Nephron progenitor cell (in vitro differentiated cells): ENCODE results near the gene SETD9.

ENCODE experiments used
- DNase-seq: peaks from one replicate; pipeline ENCODE4 v3.0.0; 2021
- H3K27ac Mint-ChIP-seq: 2 replicates; pipeline ENCODE4 v1.8.0; 2021; ENCODE audit warnings: mild to moderate bottlenecking, moderate library complexity, mixed read lengths
- H3K27me3 Mint-ChIP-seq: 2 replicates; pipeline ENCODE4 v1.8.0; 2021; ENCODE audit warnings: mild to moderate bottlenecking, low read depth, mixed read lengths; ENCODE audit not compliant: poor library complexity
- H3K36me3 Mint-ChIP-seq: 2 replicates; pipeline ENCODE4 v1.8.0; 2021; ENCODE audit warnings: low read depth, mixed read lengths
- H3K4me1 Mint-ChIP-seq: 2 replicates; pipeline ENCODE4 v1.8.0; 2021; ENCODE audit warnings: mixed read lengths
- H3K4me3 Mint-ChIP-seq: 2 replicates; pipeline ENCODE4 v1.8.0; 2021; ENCODE audit warnings: mild to moderate bottlenecking, moderate library complexity, mixed read lengths
- H3K9me3 Mint-ChIP-seq: 2 replicates; pipeline ENCODE4 v1.8.0; 2021; ENCODE audit warnings: mild to moderate bottlenecking, moderate library complexity, mixed read lengths
- CTCF ChIP-seq: fragments of 200-600 bp; sonication (generic); IDR thresholded peaks from 2 replicates; pipeline ENCODE4 v1.5.0; 2021; ENCODE audit warnings: antibody characterized with exemption

Gene SETD9

GRCh38 chr5:56941981-56942380 lies 32.6 kb downstream of the SETD9 start:
- H3K36me3 Mint-ChIP-seq: peaks cover 86% of the 10 kb centered on the region
- peak overlapping the region; percentile 24 for H3K27ac Mint-ChIP-seq
- H3K4me1 Mint-ChIP-seq: no peaks in the 10 kb centered on the region
- no peak for TF ChIP-seq CTCF
- no peaks in the 10 kb centered on the region for H3K27me3 Mint-ChIP-seq
- H3K4me3 Mint-ChIP-seq: no peak overlapping the region
- no peak for DNase-seq
- H3K9me3 Mint-ChIP-seq: no peaks in the 10 kb centered on the region

- no peaks in the 10 kb centered on the region for H3K9me3 Mint-ChIP-seq
- no peak for DNase-seq
- no peaks in the 10 kb centered on the region for H3K27me3 Mint-ChIP-seq
- H3K36me3 Mint-ChIP-seq: peaks cover 51% of the 10 kb centered on the region
- H3K4me1 Mint-ChIP-seq: peaks cover 26% of the 10 kb centered on the region
- H3K4me3 Mint-ChIP-seq: no peak overlapping the region
- TF ChIP-seq CTCF: no peak
- no peak overlapping the region for H3K27ac Mint-ChIP-seq
Observed at GRCh38 chr5:56947052-56947451, 37.7 kb downstream of the SETD9 start.

- Mint-ChIP-seq H3K27me3 (peaks cover 17% of the 10 kb centered on the region), H3K27ac (peak overlapping the region; percentile 99), H3K9me3 (no peaks in the 10 kb centered on the region), H3K4me3 (peak overlapping the region; percentile 92), H3K4me1 (peaks cover 32% of the 10 kb centered on the region), H3K36me3 (peaks cover 22% of the 10 kb centered on the region)
- TF ChIP-seq CTCF: no peak
- peak; percentile 64 for DNase-seq
Observed at GRCh38 chr5:56950626-56951125, 41.3 kb downstream of the SETD9 start.

GRCh38 chr5:56951126-56951945 lies 41.9 kb downstream of the SETD9 start:
- DNase-seq: peak; percentile 79
- peaks cover 15% of the 10 kb centered on the region for H3K36me3 Mint-ChIP-seq
- H3K9me3 Mint-ChIP-seq: no peaks in the 10 kb centered on the region
- H3K4me3 Mint-ChIP-seq: peak overlapping the region; percentile 92
- peaks cover 32% of the 10 kb centered on the region for H3K4me1 Mint-ChIP-seq
- H3K27ac Mint-ChIP-seq: peak overlapping the region; percentile 99
- TF ChIP-seq CTCF: no peak
- peaks cover 20% of the 10 kb centered on the region for H3K27me3 Mint-ChIP-seq

GRCh38 chr5:56951946-56952691 lies 42.7 kb downstream of the SETD9 start, which contains the start of gene MIER3:
TSS of gene MIER3 (minus strand) at chr5:56952123. CDS start at chr5:56952102, 21 bp downstream.
- peak; percentile 84 for DNase-seq
- peak within 1 kb of the TSS; percentile 99 for H3K27ac Mint-ChIP-seq
- no peaks in the 10 kb centered on the region for H3K9me3 Mint-ChIP-seq
- TF ChIP-seq CTCF: no peak
- peaks cover 9% of the 10 kb centered on the region for H3K36me3 Mint-ChIP-seq
- H3K4me1 Mint-ChIP-seq: peaks cover 32% of the 10 kb centered on the region
- H3K27me3 Mint-ChIP-seq: peaks cover 21% of the 10 kb centered on the region
- H3K4me3 Mint-ChIP-seq: peak within 1 kb of the TSS; percentile 92
